ENCODE results near the gene CLEC2D.
"Not testable (repeated sequence)": the region's sequence is repeated elsewhere in the genome, so short reads cannot be mapped to it uniquely, and the experiment has no call there.

CLEC2D gene

GRCh38 chr12:9700606-9700956 is 31.1 kb downstream of the CLEC2D start:
- DNase-seq (ENCODE audit: low read depth), result no peak

GRCh38 chr12:9701380-9702154 is 32.1 kb downstream of the CLEC2D start:
- no peak for DNase-seq (ENCODE audit: low read depth)

GRCh38 chr12:9702255-9702654 is 32.7 kb downstream of the CLEC2D start:
- DNase-seq (ENCODE audit: low read depth), result no peak

- not testable (repeated sequence) for DNase-seq (ENCODE audit: low read depth)
Observed at GRCh38 chr12:9704561-9704960, 35.0 kb downstream of the CLEC2D start.

- DNase-seq (ENCODE audit: low read depth), result no peak
Observed at GRCh38 chr12:9706086-9706685, 36.7 kb downstream of the CLEC2D start.

GRCh38 chr12:9707356-9707755 is 37.8 kb downstream of the CLEC2D start:
- no peak for DNase-seq (ENCODE audit: low read depth)

- DNase-seq (ENCODE audit: low read depth), result peak; percentile 47
Observed at GRCh38 chr12:9707864-9708808, 38.6 kb downstream of the CLEC2D start.

GRCh38 chr12:9708853-9709252 is 39.3 kb downstream of the CLEC2D start:
- DNase-seq (ENCODE audit: low read depth), result no peak

- no peak for DNase-seq (ENCODE audit: low read depth)
Observed at GRCh38 chr12:9710584-9711375, 41.3 kb downstream of the CLEC2D start.

GRCh38 chr12:9711664-9712063 is 42.2 kb downstream of the CLEC2D start:
- DNase-seq (ENCODE audit: low read depth), result no peak

GRCh38 chr12:9713032-9713558 is 43.6 kb downstream of the CLEC2D start:
- not testable (repeated sequence) for DNase-seq (ENCODE audit: low read depth)

- no peak for DNase-seq (ENCODE audit: low read depth)
Observed at GRCh38 chr12:9717070-9717925, 47.8 kb downstream of the CLEC2D start.

GRCh38 chr12:9718968-9719367 is 49.5 kb downstream of the CLEC2D start:
- DNase-seq (ENCODE audit: low read depth), result no peak

GRCh38 chr12:9719790-9720189 is 50.3 kb downstream of the CLEC2D start:
- no peak for DNase-seq (ENCODE audit: low read depth)

GRCh38 chr12:9721394-9722092 is 52.0 kb downstream of the CLEC2D start:
- no peak for DNase-seq (ENCODE audit: low read depth)

- DNase-seq (ENCODE audit: low read depth), result no peak
Observed at GRCh38 chr12:9724023-9724422, 54.5 kb downstream of the CLEC2D start.

GRCh38 chr12:9725213-9725870 is 55.8 kb downstream of the CLEC2D start:
- no peak for DNase-seq (ENCODE audit: low read depth)

GRCh38 chr12:9727813-9728212 is 58.3 kb downstream of the CLEC2D start:
- DNase-seq (ENCODE audit: low read depth), result no peak

- DNase-seq (ENCODE audit: low read depth), result no peak
Observed at GRCh38 chr12:9729082-9729481, 59.6 kb downstream of the CLEC2D start.

Data from activated T-helper 9 cell treated with anti-CD3 and anti-CD28 coated beads, Interleukin-2, amount 50 U/mL, for 16 hours (primary cell).